Fibroblast of pulmonary artery (primary cell): ENCODE data around the gene SEC24C.

Source experiments
- DNase-seq: peaks from one replicate; pipeline ENCODE4 v3.0.0-alpha.2; 2010; ENCODE audit warnings: low read depth
- H3K4me3 ChIP-seq: replicated peaks from 2 replicates; pipeline ENCODE4 v1.5.1; 2011; ENCODE audit warnings: low read depth, mild to moderate bottlenecking, control low read depth, low read length, moderate library complexity
- TF ChIP-seq, protein P1 (sequence below): IDR thresholded peaks from 2 replicates; pipeline ENCODE4 v1.5.1; 2011; ENCODE audit warnings: mild to moderate bottlenecking, control low read depth, low read length, inconsistent platforms; ENCODE audit errors: missing control alignments

SEC24C gene

DNA sequence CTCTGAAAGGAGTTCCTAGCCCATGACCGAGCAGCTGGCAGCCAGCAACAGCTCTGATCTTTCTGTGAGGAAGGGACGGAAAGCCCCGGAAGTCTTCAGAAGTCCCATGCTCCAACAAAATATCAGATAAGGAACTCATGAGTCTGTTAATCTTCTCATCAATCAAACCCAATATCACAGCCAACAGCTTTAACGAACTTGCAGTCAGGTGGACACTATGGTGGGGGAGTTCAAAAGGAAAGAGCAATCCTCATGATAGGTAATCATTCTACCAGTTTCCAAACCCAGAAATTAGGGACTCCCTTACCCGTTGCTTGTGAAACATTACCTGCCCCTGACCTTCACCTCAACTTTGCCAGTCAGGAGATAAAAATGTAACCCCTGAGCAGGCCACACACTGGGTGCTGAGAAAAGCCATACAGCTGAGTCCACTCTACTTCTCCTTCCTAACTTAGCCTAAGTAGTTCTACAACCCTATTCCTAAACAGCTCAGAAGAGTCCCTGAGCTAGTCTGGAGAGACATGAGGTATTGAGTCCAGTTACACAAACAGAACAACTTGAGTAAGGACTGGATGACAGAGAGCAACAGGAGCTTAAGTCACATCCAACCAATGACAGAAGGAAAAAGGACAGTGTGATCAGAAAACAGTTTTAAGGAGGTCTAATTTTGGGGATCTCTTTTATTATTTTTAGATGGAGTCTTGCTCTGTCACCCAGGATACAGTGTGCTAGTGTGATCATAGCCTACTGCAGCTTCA lies 65.1 kb downstream of the SEC24C start:
- TF ChIP-seq, protein P1, sequence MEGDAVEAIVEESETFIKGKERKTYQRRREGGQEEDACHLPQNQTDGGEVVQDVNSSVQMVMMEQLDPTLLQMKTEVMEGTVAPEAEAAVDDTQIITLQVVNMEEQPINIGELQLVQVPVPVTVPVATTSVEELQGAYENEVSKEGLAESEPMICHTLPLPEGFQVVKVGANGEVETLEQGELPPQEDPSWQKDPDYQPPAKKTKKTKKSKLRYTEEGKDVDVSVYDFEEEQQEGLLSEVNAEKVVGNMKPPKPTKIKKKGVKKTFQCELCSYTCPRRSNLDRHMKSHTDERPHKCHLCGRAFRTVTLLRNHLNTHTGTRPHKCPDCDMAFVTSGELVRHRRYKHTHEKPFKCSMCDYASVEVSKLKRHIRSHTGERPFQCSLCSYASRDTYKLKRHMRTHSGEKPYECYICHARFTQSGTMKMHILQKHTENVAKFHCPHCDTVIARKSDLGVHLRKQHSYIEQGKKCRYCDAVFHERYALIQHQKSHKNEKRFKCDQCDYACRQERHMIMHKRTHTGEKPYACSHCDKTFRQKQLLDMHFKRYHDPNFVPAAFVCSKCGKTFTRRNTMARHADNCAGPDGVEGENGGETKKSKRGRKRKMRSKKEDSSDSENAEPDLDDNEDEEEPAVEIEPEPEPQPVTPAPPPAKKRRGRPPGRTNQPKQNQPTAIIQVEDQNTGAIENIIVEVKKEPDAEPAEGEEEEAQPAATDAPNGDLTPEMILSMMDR: no peak
- no peak for DNase-seq
- no peak overlapping the region for H3K4me3 ChIP-seq

DNA sequence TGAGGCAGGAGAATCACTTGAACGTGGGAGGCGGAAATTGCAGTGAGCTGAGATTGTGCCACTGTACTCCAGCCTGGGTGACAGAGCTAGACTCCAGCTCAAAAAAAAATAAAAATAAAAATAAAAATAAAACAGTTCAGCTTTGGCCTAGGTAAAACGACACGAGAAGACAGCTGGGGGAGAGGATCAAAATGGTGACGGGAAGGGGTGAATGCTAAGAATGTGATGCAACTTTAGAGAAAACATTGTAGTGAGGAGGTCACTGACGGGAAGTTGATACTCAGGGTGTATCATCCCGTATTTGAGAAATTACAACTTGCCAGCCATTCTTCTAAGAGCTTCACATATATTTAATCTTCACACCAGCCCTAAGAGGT lies 66.2 kb downstream of the SEC24C start:
- H3K4me3 ChIP-seq: peak overlapping the region; percentile 73
- no peak for DNase-seq
- TF ChIP-seq, protein P1: no peak

GRCh38 chr10:73810735-73811465 lies 66.7 kb downstream of the SEC24C start:
- DNase-seq: peak; percentile 33
- TF ChIP-seq, protein P1: no peak
- peak overlapping the region; percentile 73 for H3K4me3 ChIP-seq

- TF ChIP-seq, protein P1: no peak
- DNase-seq: no peak
- H3K4me3 ChIP-seq: no peak overlapping the region
These were observed 68.5 kb downstream of the SEC24C start for GRCh38 chr10:73812657-73813056.

DNA sequence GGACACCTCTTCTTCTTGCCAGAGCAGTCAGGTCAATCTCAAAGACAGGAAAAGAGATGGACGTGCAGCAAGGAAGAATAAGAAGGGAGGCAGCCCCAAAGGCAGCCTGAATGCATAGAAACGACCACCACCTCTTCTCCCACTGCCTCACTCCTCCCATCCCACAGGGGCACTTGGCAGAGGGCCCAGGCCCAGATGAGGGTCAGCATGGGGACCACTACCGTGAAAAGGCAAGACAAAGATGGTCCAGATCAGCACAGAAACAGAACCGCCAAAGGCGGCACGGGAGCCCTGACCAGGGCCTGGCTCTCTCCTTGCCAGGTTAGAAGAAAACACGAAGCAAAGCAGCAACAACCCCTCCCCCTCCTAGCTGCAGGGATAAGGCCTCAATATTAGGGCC lies 69.2 kb downstream of the SEC24C start:
- H3K4me3 ChIP-seq: no peak overlapping the region
- DNase-seq: no peak
- TF ChIP-seq, protein P1: no peak

GRCh38 chr10:73814276-73814895 lies 70.2 kb downstream of the SEC24C start:
- TF ChIP-seq, protein P1: no peak
- DNase-seq: no peak
- no peak overlapping the region for H3K4me3 ChIP-seq
